ENCODE results near the gene ZNF266. TPM values are rescaled to one million over a fixed set of nuclear protein-coding genes. Genes with fewer than 3 reads are reported as not detected.

ZNF266 gene
- polyA plus RNA-seq: 5.2 to 7.7 TPM (median 7.2 TPM) in 3 replicates
- 7.6 TPM for polyA plus RNA-seq (2011; ENCODE audit: low read depth)
- 2.5 and 5.6 TPM in 2 replicates for polyA plus RNA-seq (2011; cell fraction: cytosol; rRNA removed)
- 18.7 and 19.0 TPM in 2 replicates for polyA plus RNA-seq (2011; cell fraction: nucleus; rRNA removed)
- polyA plus RNA-seq (2012; ENCODE audit: low replicate concordance): 5.7 and 10.4 TPM in 2 replicates
- 1.6 to 11.0 TPM (median 3.9 TPM) in 3 replicates for polyA minus RNA-seq
- polyA minus RNA-seq (2011; cell fraction: cytosol; rRNA and poly(A)+ RNA removed): 2.9 TPM
- 6.2 and 15.3 TPM in 2 replicates for polyA minus RNA-seq (2011; cell fraction: nucleus; rRNA and poly(A)+ RNA removed)

GRCh38 chr19:9435279-9436268, at the start of gene ZNF266:
Gene ZNF266, minus strand, starts transcription at chr19:9435573. Its CDS starts 15,484 bp downstream, at chr19:9420089.
- H3K36me3 ChIP-seq (ENCODE audit: control insufficient read depth in 2 of 2, extremely low read depth in 1 of 2, insufficient read depth in 2 of 2, low read length in 2 of 2): peaks cover 2 to 6% of the 10 kb centered on the region in 2 experiments
- H3K9me1 ChIP-seq (ENCODE audit: control insufficient read depth, extremely low read depth, insufficient read depth, low read length): no peaks in the 10 kb centered on the region
- TF ChIP-seq CTCF (optimal IDR thresholded peaks at IDR 0.05 in 1 of 3, IDR thresholded peaks at IDR 0.05 in 1 of 3, conservative IDR thresholded peaks at IDR 0.05 in 1 of 3; ENCODE audit: extremely low read depth in 1 of 3, insufficient read depth in 2 of 3, low read length in 3 of 3) (peak; percentile 44 to 85 (median 74)), EZH2 (IDR thresholded peaks at IDR 0.05; ENCODE audit: low read length) (no peak)
- H3K27me3 ChIP-seq (ENCODE audit: control insufficient read depth, extremely low read depth, insufficient read depth, low read length): no peaks in the 10 kb centered on the region
- H4K20me1 ChIP-seq (ENCODE audit: control insufficient read depth, extremely low read depth, insufficient read depth, low read length): no peaks in the 10 kb centered on the region
- peak within 1 kb of the TSS; percentile 98 for H2AFZ ChIP-seq (ENCODE audit: control insufficient read depth, low read length)
- no peaks in the 10 kb centered on the region for H3K9me3 ChIP-seq (ENCODE audit: control insufficient read depth, low read depth, low read length)
- DNase-seq (ENCODE audit: low read depth, low spot score) (peak; percentile 28), FAIRE-seq (peak; percentile 68)
- H3K4me2 ChIP-seq (ENCODE audit: control insufficient read depth, extremely low read depth, insufficient read depth, low read depth, low read length): peak within 1 kb of the TSS; percentile 93
- H3K9ac ChIP-seq (ENCODE audit: control insufficient read depth, extremely low read depth, insufficient read depth, low read length): peak within 1 kb of the TSS; percentile 87
- H3K4me1 ChIP-seq (ENCODE audit: control insufficient read depth, extremely low read depth, insufficient read depth, low read length): peaks cover 12% of the 10 kb centered on the region
- H3K27ac ChIP-seq (ENCODE audit: control insufficient read depth, insufficient read depth, low read length): peak within 1 kb of the TSS; percentile 87
- H3K79me2 ChIP-seq (ENCODE audit: control insufficient read depth, insufficient read depth, low read length): peaks cover 17% of the 10 kb centered on the region
- dilution Hi-C loops (cut with MboI; ENCODE audit: extremely low pct_ligation_motif_present, low sequenced_read_pairs): no loop called here
- H3K4me3 ChIP-seq (ENCODE audit: control insufficient read depth in 2 of 3, extremely low read depth in 1 of 3, insufficient read depth in 2 of 3, low read depth in 1 of 3, low read length in 3 of 3): peak within 1 kb of the TSS; percentile 71 to 94 (median 93)

- dilution Hi-C loops (cut with MboI; ENCODE audit: extremely low pct_ligation_motif_present, low sequenced_read_pairs): no loop called here
- no peaks in the 10 kb centered on the region for H3K79me2 ChIP-seq (ENCODE audit: control insufficient read depth, insufficient read depth, low read length)
- TF ChIP-seq EZH2 (IDR thresholded peaks at IDR 0.05; ENCODE audit: low read length): no peak
- TF ChIP-seq CTCF (optimal IDR thresholded peaks at IDR 0.05 in 1 of 3, IDR thresholded peaks at IDR 0.05 in 1 of 3, conservative IDR thresholded peaks at IDR 0.05 in 1 of 3; ENCODE audit: extremely low read depth in 1 of 3, insufficient read depth in 2 of 3, low read length in 3 of 3): no peak
- H3K27me3 ChIP-seq (ENCODE audit: control insufficient read depth, extremely low read depth, insufficient read depth, low read length): no peaks in the 10 kb centered on the region
- H3K9me1 ChIP-seq (ENCODE audit: control insufficient read depth, extremely low read depth, insufficient read depth, low read length): no peaks in the 10 kb centered on the region
- H3K27ac ChIP-seq (ENCODE audit: control insufficient read depth, insufficient read depth, low read length): no peak overlapping the region
- H3K9ac ChIP-seq (ENCODE audit: control insufficient read depth, extremely low read depth, insufficient read depth, low read length): no peak overlapping the region
- DNase-seq (ENCODE audit: low read depth, low spot score): no peak
- H3K9me3 ChIP-seq (ENCODE audit: control insufficient read depth, low read depth, low read length): peaks cover 2% of the 10 kb centered on the region
- no peaks in the 10 kb centered on the region for H3K4me1 ChIP-seq (ENCODE audit: control insufficient read depth, extremely low read depth, insufficient read depth, low read length)
- H3K36me3 ChIP-seq (ENCODE audit: control insufficient read depth in 2 of 2, extremely low read depth in 1 of 2, insufficient read depth in 2 of 2, low read length in 2 of 2): no peaks in the 10 kb centered on the region
- H3K4me2 ChIP-seq (ENCODE audit: control insufficient read depth, extremely low read depth, insufficient read depth, low read depth, low read length): no peak overlapping the region
- H3K4me3 ChIP-seq (ENCODE audit: control insufficient read depth in 2 of 3, extremely low read depth in 1 of 3, insufficient read depth in 2 of 3, low read depth in 1 of 3, low read length in 3 of 3): no peak overlapping the region
- no peak for FAIRE-seq
- no peak overlapping the region for H2AFZ ChIP-seq (ENCODE audit: control insufficient read depth, low read length)
- H4K20me1 ChIP-seq (ENCODE audit: control insufficient read depth, extremely low read depth, insufficient read depth, low read length): no peaks in the 10 kb centered on the region
Observed at GRCh38 chr19:9485140-9485539, 49.8 kb upstream of the ZNF266 start.
